OCI-LY3 (cell line): ENCODE measurements around the gene HHIP.

Experiments used
- CTCF ChIP-seq: fragments of 200-600, 300-600 bp; sonication (generic); IDR thresholded peaks from 2 replicates; pipeline ENCODE4 v1.5.1; 2014; ENCODE audit warnings: antibody characterized with exemption, low read length, low read depth
- EZH2phosphoT487 ChIP-seq: fragments of 200-600 bp; shearing (Covaris generic); IDR thresholded peaks from 2 replicates; pipeline ENCODE4 v1.6.1; 2018; ENCODE audit warnings: antibody characterized with exemption, mixed run types, low read depth

DNA sequence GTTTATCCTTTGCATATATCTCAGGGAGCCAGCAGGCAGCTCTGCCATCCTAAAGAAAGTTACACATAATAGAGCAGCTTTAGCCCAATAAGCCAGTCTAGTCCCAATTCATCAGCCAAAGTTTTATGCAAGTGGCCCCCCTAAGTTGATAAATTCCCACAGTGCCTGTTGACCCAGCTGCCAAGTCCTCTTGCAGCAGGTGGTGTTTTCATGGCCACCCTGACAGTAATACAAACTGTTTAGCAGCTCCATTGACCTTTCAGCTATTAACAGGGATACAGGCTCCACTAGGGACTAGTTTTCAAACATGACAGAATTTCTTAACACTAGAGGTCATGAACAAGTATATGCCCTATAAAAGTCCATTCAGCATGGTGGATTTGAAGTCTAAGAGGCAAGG lies 77.5 kb downstream of the HHIP start:
- TF ChIP-seq CTCF = no peak
- TF ChIP-seq EZH2phosphoT487 = no peak
